IMR-90 (cell line): Measurements from ENCODE around the gene TMEM253.

Experiments used
- CTCF ChIP-seq: conservative IDR thresholded peaks from 2 replicates; pipeline ENCODE4 v1.5.1; 2012; ENCODE audit warnings: mild to moderate bottlenecking, low read depth, low read length, improper control_type of control experiment
- MXI1 ChIP-seq: IDR thresholded peaks from 2 replicates; pipeline ENCODE4 v1.6.1; 2012; ENCODE audit warnings: low read depth, mild to moderate bottlenecking, low read length, moderate library complexity, borderline replicate concordance
- POLR2A ChIP-seq: IDR thresholded peaks from 2 replicates; pipeline ENCODE4 v1.6.1; 2012; ENCODE audit warnings: mild to moderate bottlenecking, low read depth, low read length
- RAD21 ChIP-seq: IDR thresholded peaks from 2 replicates; pipeline ENCODE4 v1.6.1; 2012; ENCODE audit warnings: low read length, improper control_type of control experiment

DNA sequence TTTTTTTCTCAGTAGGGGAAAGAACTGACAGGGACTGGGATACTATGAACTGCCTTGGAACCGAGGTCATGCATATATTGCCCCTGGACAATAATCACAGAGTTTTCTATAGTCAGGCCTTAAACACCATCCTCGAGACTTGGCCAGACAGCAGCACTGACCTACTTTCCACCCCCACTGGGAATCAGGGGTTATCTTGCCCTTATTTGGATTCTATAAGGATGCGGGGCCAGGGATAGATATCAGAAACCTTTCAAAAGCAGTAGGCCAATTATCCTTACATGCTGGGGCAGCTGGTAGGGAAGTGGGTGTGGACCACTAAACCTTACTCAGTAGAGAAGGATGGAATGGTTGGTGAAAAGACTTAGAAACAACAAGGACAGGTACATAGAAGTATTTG is 4.4 kb upstream of the TMEM253 start:
- no peak for TF ChIP-seq CTCF
- TF ChIP-seq POLR2A = no peak
- no peak for TF ChIP-seq RAD21
- no peak for TF ChIP-seq MXI1
